Stimulated activated CD8-positive, alpha-beta memory T cell treated with anti-CD3 and anti-CD28 coated beads, Interleukin-12 subunit alpha, Interleukin-12 subunit beta, amount 100 ng/mL, for 4 hours (primary cell): Measurements from ENCODE around the gene PSPC1.
"Not testable (repeated sequence)": the region's sequence is repeated elsewhere in the genome, so short reads cannot be mapped to it uniquely, and the experiment has no call there.

Experiments
- DNase-seq: peaks from one replicate; pipeline ENCODE4 v3.0.0-alpha.2; 2020; ENCODE audit warnings: low read depth

The PSPC1 gene

DNA sequence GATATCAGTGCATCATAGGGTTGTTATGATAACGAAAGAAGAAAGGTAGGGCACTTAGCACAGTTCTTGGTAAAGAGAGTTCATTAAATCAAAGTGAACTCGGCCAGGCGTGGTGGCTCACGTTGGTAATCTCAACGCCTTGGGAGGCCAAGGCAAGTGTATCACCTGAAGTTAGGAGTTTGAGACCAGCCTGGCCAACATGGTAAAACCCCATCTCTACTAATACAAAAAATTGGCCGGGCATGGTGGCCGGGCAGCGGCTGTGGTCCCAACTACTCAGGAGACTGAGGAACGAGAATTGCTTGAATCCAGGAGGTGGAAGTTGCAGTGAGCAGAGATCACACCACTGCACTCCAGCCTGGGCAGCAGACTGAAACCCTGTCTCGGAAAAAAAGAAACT, 19.1 kb downstream of the PSPC1 start:
- no peak for DNase-seq

DNA sequence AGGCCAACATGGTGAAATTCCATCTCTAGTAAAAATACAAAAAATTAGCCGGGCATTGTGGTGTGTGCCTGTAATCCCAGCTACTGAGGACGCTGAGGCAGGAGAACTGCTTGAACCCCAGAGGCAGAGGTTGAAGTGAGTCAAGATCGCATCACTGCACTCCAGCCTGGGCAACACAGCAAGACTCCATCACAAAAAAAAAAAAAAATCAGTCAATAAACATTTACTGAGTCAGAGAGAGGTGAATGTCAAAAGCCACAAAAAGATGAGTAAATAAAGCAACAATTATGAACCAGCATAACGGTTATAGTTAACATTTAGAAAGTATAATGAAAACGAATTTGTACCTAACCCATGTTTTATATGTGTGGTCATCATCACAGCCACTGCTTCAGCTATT, 23.1 kb downstream of the PSPC1 start:
- no peak for DNase-seq

DNA sequence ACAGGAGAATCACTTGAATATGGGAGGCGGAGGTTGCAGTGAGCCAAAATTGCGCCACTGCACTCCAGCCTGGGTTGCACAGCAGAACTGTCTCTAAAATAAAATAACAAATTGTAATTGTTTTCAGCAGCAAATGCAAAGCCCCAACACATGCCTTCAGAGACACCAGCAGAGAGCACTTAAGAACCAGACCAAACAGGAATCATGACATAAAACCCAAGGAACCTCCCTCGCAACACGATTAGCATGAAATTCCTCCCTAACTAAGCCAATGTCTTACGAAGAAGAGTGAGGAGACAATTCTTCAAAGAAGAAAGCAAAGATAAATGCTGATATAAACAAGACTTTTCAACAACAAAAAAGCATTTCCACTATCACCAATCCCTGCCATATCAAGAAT, 40.1 kb downstream of the PSPC1 start:
- DNase-seq, result no peak

DNA sequence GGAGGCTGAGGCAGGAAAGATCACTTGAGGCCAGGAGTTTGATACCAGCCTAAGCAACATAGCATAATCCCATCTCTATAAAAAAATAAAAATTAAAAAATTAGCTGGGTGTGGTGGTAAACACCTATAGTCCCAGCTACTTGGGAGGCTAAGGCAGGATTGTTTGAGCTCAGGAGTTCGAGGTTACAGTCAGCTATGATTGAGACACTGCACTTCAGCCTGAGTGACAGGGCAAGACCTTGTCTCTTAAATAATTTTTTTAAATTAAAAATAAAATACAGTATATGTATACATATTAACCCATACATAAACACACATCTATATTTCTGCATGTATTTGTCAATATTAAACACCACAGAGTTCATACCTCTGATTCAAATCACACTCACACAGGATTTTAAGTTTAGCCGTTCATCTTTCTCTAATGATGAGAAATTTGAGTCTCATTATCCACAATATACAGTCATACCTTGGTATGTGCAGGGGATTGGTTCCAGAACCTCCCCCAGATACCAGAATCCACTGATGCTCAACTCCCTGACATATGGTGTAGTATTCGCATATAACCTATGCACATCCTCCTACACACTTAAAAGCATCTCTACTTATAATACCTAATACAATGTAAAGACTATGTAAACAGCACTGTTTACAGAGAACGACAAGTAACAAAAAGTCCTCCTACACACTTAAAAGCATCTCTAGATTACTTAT, 44.7 kb downstream of the PSPC1 start:
- no peak for DNase-seq

DNA sequence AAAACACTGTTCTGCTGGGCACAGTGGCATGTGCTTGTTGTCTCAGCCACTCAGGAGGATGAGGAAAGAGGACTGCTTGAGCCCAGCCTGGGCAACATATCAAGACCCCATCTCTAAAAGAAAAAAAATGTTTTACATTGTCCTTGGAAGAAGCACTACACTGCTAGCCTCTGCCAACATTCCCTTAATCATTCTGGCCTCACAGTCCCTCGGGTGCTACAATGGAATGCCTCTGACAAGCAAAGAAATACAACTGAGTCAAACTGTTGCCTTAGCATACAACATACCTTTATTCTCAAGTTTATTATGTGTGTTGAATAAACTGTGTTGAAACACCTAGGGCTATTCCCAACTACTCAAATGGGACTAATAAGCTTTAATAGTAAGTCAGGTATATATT, 56.1 kb downstream of the PSPC1 start:
- DNase-seq, result no peak

DNA sequence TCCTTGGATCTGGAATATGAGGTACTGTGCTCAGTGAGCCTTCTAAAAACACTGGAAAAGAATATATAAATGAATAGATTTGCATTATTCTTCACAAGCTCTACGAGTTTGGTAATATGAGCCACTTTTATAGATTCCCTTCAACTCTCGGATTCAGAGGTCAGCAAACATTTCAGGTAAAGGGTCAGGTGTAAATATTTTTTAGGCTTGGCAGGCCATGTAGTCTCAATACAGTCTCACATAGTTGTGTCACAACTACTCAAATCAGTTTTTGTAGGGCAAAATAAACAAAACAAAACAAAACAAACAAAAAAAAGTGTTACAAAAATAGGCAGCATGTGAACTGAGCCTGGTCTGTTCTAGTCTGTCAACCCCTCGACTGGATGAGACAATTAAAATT, 57.4 kb downstream of the PSPC1 start:
- no peak for DNase-seq

DNA sequence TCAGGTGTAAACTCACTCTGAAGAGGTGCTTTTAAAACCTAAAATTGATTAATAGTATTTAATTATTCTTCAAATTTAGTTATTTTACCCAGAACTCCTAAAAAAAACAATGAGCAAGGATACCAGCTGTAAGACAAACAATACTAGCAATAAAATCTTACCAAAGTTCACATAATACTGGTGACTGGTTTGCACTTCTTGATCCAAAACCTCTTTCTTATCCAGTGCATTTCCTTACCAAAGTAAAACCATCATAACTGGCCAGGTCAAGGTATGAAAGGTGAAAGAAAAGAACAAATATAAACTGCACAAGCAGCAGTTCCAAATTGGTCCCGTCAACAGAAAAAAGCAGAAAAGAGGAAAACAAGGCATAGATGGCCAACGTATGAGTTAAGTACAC, 62.7 kb downstream of the PSPC1 start:
- no peak for DNase-seq

DNA sequence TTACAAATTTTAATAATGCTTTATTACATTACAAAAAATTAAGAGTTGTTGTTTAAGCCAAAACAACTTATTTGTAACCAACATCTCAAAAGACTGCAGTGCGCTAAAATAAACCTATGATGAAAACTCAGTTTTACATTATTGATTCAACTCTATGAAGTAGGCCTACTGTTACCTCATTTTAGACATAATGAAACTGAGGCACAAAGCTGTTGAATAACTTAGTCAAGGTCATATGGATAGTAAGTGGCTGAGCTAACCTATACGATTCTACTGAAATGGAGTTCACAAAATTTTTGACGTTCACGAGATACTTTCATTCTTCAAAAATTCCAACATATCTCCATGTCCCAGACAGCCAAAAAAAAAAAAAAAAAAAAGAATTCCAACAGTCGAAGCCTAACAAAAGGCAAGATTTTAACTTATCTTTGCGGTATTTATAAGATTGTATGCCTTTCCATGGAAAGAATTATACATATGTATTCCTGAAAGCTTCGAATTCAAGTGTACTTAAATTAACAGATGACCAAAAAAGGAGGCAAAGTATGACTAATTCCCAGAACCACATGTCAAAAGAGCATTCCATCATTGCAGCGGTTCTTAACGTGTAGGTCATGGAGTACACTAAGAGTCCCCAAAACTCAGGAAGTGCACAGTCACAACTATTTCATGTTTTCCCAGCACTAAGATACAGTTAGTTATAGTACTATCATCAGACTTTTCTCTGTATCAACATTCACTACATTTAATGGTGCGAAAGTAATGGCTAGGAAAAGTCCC, 69.4 kb downstream of the PSPC1 start:
- no peak for DNase-seq

DNA sequence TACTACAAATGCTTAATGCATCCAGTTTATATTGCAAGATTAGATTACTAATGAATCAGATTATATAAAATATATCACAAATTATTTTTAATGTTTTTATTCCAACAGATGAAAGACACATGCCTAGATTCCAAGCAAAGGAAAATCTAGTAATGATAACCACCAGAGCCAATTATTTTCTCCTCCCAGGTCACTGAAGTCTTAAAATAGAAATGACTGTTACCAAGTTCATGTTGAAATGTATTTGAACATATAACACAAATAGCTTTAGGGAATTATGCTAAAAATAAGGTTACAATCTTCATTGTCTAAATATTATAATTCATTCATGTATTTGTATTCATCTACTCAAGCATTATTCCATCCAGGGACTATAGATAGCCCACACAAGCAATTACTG, 73.0 kb downstream of the PSPC1 start:
- DNase-seq, result not testable (repeated sequence)

DNA sequence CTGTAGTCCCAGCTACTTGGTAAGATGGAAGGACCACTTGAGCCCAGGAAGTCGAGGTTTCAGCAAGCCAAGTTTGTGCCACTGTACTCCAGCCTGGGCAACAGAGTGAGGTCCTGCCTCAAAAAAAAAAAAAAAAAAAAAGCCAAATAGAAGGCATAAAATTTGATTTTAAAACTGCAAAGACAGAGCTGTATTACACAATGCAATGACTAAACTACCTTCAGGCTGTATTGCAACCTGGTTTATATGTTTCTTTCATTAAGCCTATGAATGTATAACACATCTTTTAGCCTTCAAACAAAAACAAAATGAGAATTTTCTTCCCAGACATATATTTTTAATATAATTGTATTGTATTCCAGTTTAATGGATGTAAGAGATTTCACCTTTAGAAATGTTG, 73.7 kb downstream of the PSPC1 start:
- not testable (repeated sequence) for DNase-seq

DNA sequence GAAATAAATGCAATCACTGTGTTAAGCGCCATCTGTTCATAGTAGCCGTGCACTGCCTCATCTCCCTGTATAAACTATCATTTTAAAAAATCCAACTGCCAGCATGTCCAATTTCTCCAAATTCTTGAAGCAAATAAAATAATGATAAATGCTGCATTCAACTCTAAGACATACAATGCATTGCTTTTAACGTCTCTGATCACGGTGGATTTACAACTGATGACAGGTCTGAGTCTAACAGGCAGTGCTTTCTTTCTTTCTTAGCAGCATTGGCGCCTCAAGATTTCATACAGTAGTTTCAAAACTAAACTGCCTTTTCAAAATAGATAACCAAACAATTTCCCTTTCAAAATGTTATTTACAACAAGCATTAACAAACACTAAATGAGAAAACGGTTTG, 78.5 kb downstream of the PSPC1 start:
- not testable (repeated sequence) for DNase-seq

DNA sequence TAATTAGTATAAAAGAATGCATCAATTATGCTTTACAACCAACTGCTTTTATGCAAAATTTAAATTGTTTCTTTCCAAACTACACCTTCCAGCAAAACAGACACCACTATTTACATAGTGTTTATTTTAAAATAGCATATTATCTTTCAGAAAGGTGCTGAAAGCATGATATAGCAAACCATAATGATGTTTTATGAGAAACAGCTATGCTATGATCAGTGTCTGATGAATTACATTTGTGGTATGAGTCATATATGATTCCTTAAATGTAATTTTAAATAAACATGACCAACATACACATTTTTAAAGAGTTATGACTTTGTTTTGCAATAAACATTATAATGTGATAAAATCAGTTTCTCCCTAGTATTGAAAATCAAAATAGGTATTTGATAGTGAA, 81.1 kb downstream of the PSPC1 start:
- not testable (repeated sequence) for DNase-seq

DNA sequence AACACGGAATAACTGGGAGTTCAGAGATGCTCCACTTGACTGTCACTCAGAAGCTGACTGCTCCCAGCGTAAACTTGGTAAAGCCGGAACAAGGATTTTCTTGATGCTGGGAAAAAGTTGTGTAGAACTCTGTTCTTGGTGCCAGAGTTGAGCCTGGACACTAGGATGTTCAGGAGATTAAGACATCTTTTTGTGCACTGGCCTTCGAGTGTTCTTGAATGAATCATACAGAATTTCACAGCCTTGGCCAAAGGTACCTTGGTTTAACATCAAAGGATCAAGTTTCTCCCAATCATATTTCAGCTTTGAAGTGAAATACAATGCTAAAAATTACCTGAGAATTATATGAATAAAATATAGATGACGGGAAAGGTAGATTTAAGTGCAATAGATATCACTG, 81.8 kb downstream of the PSPC1 start:
- not testable (repeated sequence) for DNase-seq

DNA sequence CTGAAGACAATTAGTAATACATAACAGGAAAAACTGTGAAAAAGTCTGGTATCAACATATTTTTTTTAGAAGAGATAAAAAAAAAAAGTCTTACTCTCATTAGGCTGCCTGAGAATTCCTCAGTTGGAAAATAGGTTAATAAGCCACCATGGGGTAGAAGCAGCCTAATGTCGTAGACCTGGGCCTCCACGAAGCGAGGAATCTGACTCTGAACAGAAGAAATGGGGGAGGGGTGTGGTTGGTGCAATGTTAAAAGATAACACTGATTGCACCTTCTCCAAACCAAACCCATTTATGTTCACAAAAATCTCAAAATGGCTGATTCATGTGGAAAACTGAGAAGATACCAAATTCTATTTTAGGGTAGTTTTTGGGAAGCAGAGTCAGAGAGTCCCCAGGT, 86.9 kb downstream of the PSPC1 start:
- DNase-seq, result no peak

DNA sequence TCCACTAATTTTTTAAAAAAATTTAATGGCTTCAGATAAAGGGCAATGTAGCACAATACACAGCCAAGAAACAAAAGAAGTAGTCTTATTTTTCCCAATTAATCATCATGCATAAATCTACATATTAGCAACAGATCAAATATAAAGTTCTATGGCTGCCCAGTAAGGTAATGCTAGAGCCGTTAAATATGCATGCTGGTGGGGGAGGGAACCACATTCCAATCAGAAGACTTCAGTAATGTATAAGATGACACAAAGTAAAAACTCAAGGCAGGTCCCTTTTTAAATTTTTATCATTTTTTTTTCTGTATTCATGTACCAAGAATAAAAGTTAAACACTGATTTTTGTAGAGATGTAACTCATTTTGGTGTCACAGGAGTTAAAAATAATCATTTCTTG, 87.3 kb downstream of the PSPC1 start:
- no peak for DNase-seq

DNA sequence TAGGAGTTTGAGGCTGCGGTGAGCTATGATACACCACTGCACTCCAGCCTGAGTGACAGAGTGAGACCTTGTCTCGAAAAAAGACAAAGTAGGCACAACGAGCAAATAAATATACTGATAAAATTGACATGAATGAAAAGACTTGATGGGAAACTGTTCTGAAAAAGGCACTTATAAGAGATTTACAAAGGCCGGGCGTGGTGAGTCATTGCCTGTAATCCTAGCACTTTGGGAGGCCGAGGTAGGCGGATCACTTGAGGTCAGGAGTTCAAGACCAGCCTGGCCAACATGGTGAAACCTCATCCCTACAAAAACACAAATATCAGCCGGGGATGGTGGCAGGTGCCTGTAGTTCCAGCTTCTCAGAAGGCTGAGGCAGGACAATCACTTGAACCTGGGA, 91.3 kb downstream of the PSPC1 start:
- DNase-seq, result not testable (repeated sequence)

DNA sequence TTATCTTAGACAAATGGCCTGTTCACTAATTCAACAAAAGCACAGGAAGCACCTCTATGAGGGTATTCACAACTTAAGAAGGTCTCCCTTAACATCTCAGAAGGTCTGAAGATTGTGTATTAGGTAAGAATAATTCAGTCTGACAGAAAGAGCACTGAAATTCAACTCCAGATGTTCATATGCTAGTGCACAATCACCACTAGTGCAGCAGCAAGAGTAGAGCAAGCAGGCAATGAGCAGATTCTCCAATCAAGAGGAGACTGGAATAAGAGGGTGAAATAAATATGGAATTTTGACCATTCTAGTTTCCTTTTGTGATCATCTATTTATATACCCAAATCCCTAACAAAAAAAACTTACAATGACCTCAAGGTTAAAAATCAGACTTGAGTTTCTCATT, 97.3 kb downstream of the PSPC1 start:
- no peak for DNase-seq

DNA sequence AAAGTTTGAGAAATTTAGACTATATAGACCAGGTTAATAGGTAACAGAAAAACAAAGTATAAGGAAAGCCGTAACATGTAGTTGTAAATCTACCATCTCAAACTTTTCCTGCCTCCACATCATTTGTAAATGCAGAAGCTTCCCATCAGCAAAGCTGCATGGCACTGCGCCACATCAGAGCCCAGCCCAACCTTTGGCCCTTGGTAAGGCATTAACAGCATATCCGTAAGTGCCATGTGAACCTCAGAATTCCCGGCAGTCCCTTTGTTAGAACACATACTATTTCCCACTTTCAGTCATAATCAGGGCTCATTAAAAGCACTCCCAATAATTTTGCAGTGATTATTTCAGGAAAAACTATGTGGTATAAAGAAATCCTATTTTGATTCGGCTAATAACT, 97.7 kb downstream of the PSPC1 start:
- no peak for DNase-seq

DNA sequence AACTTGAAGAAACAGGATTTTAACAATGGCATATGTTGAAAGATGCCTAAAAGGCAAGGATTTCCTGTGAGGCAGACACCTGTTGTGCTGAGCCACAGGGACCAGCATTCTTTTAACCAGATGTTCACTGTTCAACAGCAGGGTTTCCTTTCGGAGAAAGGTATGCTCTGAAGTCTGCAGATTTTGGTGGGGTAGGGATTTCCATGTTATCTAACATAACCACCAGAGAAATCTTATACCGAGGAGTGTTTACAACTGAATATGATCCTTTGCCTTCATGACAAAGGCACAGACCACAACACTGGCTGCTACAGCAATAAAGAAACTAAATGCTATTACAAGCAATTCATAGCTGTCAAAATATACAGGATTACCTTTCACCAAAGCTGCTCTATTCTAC, 101.2 kb downstream of the PSPC1 start:
- DNase-seq, result no peak

DNA sequence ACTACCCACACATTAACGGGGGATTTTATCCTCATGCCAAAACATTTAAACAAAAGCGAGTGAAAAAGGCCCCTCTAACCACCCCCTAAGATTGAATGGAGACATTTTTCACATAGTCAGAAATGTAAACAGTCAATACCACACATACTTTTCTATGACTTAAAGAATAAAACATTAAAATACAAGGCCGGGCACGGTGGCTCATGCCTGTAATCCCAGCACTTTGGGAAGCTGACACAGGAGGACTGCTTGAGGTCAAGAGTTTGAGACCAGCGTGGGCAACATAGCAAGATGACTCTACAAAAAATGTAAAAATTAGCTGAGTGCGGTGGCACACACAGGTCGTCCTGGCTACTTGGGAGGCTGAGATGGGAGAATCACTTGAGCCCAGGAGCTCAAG, 102.0 kb downstream of the PSPC1 start:
- DNase-seq, result no peak

DNA sequence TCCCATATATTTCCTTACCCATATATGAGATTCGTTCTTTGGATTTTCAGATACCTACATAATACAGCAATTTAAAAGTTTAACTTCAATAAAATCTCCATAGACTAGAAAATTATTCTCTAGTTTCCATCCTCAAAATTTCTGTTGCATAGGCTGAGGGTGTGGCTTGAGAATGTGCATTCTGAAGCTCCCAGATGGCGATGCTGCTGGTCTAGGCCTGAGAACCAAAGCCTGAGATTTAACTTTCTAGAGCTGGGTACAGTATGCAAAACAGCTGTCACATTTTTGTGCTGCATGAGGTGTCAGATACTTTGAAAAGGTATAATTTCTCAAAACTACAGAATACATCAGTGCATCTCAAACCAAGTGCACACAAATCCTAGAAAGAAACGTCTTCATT, 106.6 kb downstream of the PSPC1 start:
- DNase-seq, result no peak

DNA sequence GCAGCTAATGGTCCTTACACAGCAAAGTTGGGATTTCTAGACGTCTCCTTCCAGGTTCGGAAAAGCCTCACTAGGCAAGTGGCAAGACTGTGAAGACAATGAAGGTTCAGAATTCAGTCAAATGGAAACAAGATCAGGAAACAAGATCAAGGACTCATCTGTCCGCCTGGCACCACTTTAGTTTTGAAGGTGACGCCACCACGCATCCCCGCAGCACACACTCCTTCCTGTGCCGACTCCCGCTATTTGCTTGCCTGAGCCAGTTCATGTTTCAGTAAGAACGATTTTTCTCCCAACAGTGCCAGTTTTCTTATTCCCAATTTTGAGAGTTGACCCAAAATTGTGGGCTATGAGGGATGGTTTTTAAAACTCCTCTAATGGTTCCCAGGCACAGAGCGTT, 107.8 kb downstream of the PSPC1 start:
- DNase-seq, result no peak

DNA sequence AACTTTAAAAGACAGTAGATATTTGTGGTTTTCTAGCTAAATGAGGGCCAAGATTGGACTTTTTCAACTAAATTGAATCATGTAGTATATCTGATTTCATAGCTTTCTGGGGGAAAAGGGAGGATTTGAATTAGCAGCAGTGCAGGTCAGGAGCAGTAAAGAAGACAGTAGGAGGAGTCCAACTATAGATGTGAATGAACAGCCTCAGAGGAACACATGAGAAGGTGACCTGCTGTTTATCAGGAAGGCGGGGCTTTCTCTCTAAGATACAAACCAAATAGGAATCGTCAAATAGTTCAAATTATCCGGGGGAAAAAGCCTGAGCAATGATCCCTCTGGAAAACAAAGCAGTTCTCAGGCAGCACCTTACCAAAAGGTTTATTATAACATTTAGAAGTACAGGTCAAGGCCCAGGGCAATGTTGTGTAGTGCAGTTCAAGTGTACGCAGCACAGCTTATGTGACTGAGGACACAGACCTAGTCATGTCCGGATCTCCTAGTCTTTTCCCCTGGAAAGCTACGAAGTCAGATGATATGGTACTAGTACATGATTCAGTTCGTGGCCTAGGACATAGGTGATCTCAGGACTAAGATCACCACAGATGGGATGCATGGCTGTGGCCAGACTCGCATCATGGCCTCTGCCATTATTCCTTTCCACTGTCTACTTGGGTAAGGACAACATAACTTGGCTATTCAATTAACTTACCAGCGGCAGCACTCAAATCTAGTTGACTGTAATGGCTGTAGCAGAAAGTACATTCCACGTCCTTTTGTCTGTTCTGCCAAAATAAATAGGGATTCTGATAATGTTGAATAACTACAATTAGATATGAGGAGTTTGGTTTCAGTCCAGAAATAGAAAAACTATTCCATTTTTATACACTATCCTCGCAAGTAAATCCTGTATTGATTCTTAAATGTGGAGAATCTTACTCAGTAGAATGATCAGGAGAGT, 109.0 kb downstream of the PSPC1 start:
- DNase-seq, result no peak
